Measurements from ENCODE around the gene CCDC92B. TPM values are rescaled to one million over a fixed set of nuclear protein-coding genes. Genes with fewer than 3 reads are reported as not detected.

CCDC92B gene
- polyA plus RNA-seq, 1 of the 3 experiments (the other 2 are of a cell fraction) = 0.07 TPM

DNA sequence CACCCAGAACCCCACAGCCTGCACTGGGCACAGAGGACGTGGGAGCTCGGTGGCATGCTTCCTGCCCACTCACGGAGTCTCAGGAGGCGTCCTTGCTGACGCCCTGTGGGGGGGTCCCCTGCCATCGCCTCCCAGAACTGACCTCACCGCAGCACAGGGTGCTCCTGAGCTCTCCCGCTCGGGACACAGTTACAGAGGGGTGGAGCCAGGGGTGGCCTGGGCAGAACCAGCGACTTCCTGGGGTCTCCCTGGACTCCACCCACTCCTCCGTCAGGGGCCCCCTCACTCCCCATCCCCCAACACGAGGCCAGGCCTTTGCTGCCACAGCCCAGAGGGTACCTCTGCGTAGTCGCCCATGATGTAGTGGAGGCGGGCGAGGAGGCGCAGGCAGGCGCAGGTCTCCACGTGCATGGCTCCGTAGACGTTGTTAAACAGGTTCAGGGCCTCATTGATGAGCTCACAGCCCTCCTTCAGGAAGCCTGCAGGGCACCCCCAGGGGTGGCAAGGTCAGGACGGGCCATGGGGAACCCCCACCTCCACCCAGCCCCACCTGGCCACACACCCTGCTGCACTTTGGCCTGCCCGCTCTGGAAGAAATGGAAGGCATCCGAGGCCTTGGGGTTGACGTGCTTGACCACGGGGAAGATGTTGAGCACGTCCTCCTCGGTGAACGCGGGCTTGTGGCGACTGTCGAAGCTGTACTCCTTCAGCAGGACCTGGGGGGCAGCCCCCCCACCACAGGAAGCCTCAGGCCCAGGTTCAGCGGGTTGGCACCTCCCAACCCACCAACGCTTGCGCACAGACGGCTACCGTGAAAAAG, 55.7 kb downstream of the CCDC92B start (continued):
- TF ChIP-seq GATA2 (CRISPR knock-in tag; IDR thresholded peaks at IDR 0.05) (no peak), TAF1 (IDR thresholded peaks at IDR 0.05; ENCODE audit: borderline replicate concordance, low read depth, low read length) (no peak), JUND (IDR thresholded peaks at IDR 0.05) (no peak), GABPA (IDR thresholded peaks at IDR 0.05; ENCODE audit: low read depth) (no peak)

DNA sequence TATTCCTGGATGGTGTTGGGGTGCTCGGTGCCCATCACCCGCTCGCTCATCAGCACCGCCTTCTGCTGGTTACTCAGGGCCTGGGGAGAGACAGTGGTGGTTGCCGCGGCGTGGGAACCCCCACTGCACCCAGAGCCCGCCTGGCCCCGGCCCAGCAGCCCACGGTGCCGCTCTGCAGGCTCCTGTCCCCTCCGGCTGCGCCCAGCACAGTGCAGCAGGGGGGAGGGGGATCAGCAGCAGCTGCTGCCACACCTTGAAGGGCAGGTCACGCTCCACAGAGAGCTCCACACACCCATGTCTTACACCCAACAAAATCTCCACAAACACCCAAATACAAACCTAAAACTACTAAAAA, 56.7 kb downstream of the CCDC92B start:
- Histone ChIP-seq H3K9me3 (no peaks in the 10 kb centered on the region), H3K27me3 (ENCODE audit: insufficient read depth) (no peaks in the 10 kb centered on the region), H3K27ac (ENCODE audit: low read depth in 2 of 2, low read length in 1 of 2) (no peak overlapping the region), H3K4me2 (no peak overlapping the region), H2AFZ (ENCODE audit: low read depth) (no peak overlapping the region), H3K9ac (no peak overlapping the region), H3K4me1 (ENCODE audit: control insufficient read depth in 1 of 2, insufficient read depth in 2 of 2, low read depth in 1 of 2, low read length in 1 of 2) (no peaks in the 10 kb centered on the region), H3K36me3 (replicated peaks in 1 of 2; ENCODE audit: control insufficient read depth in 1 of 2, insufficient read depth in 2 of 2, low read length in 1 of 2) (peaks cover 0 to 37% of the 10 kb centered on the region in 2 experiments), H3F3A (replicated peaks; ENCODE audit: insufficient read depth) (peaks cover 10% of the 10 kb centered on the region), H4K20me1 (ENCODE audit: insufficient read depth) (no peaks in the 10 kb centered on the region), H3K9me2 (no peaks in the 10 kb centered on the region), H3K4me3 (ENCODE audit: low read depth in 2 of 2, low read length in 1 of 2) (no peak overlapping the region), H3K79me2 (ENCODE audit: insufficient read depth) (no peaks in the 10 kb centered on the region)
- ChIA-PET CTCF (no interaction called here), POLR2A (no interaction called here)
- DNase-seq = peak; percentile 27
- WGBS (ENCODE audit: low lambda C conversion rate) = 84% methylated on average over 8 of the region's 14 CpGs
- no peak for TF ChIP-seq RAD21 (IDR thresholded peaks at IDR 0.05; ENCODE audit: low read length)
- no peak for TF ChIP-seq MEF2A (IDR thresholded peaks at IDR 0.05; ENCODE audit: borderline replicate concordance, low read depth)
- no peak for TF ChIP-seq FOXM1 (IDR thresholded peaks at IDR 0.05; ENCODE audit: low read depth)
- no peak for TF ChIP-seq YY1 (IDR thresholded peaks at IDR 0.05; ENCODE audit: low read depth)
- TF ChIP-seq TEAD4 (IDR thresholded peaks at IDR 0.05; ENCODE audit: borderline replicate concordance, insufficient read depth) = no peak
- TF ChIP-seq, protein P1, sequence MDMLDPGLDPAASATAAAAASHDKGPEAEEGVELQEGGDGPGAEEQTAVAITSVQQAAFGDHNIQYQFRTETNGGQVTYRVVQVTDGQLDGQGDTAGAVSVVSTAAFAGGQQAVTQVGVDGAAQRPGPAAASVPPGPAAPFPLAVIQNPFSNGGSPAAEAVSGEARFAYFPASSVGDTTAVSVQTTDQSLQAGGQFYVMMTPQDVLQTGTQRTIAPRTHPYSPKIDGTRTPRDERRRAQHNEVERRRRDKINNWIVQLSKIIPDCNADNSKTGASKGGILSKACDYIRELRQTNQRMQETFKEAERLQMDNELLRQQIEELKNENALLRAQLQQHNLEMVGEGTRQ (IDR thresholded peaks at IDR 0.05; ENCODE audit: borderline replicate concordance, low read depth, low read length) = no peak
- TF ChIP-seq, protein P2, sequence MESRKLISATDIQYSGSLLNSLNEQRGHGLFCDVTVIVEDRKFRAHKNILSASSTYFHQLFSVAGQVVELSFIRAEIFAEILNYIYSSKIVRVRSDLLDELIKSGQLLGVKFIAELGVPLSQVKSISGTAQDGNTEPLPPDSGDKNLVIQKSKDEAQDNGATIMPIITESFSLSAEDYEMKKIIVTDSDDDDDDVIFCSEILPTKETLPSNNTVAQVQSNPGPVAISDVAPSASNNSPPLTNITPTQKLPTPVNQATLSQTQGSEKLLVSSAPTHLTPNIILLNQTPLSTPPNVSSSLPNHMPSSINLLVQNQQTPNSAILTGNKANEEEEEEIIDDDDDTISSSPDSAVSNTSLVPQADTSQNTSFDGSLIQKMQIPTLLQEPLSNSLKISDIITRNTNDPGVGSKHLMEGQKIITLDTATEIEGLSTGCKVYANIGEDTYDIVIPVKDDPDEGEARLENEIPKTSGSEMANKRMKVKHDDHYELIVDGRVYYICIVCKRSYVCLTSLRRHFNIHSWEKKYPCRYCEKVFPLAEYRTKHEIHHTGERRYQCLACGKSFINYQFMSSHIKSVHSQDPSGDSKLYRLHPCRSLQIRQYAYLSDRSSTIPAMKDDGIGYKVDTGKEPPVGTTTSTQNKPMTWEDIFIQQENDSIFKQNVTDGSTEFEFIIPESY (IDR thresholded peaks at IDR 0.05; ENCODE audit: borderline replicate concordance, low read depth) = no peak
- TF ChIP-seq, protein P3, sequence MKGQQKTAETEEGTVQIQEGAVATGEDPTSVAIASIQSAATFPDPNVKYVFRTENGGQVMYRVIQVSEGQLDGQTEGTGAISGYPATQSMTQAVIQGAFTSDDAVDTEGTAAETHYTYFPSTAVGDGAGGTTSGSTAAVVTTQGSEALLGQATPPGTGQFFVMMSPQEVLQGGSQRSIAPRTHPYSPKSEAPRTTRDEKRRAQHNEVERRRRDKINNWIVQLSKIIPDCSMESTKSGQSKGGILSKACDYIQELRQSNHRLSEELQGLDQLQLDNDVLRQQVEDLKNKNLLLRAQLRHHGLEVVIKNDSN (IDR thresholded peaks at IDR 0.05; ENCODE audit: borderline replicate concordance, low read depth) = no peak

Measured in SK-N-SH (cell line).